Right hindlimb (tissue), 1 donor: ENCODE measurements around the gene FGF21.

Source experiments
- DNase-seq: peaks from one replicate; pipeline ENCODE4 v3.0.0-alpha.2; 2018

FGF21 gene

DNA sequence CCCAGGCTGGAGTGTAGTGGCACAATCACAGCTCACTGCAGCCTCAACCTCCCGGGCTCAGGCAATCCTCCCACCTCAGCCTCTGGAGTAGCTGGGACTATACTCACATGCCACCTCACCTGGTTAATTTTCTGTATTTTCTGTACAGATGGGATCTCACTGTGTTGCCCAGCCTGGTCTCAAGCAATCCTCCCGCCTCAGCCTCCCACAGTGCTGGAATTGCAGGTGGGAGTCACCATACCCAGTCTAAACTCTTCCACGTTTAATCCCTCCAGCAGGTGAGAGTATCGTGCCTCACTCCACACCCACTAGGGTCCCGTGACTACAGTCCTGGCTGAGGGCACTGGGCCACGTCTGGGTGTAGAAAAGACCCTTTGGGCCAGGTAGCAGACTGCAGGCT is 39.0 kb downstream of the FGF21 start:
- DNase-seq, result no peak

DNA sequence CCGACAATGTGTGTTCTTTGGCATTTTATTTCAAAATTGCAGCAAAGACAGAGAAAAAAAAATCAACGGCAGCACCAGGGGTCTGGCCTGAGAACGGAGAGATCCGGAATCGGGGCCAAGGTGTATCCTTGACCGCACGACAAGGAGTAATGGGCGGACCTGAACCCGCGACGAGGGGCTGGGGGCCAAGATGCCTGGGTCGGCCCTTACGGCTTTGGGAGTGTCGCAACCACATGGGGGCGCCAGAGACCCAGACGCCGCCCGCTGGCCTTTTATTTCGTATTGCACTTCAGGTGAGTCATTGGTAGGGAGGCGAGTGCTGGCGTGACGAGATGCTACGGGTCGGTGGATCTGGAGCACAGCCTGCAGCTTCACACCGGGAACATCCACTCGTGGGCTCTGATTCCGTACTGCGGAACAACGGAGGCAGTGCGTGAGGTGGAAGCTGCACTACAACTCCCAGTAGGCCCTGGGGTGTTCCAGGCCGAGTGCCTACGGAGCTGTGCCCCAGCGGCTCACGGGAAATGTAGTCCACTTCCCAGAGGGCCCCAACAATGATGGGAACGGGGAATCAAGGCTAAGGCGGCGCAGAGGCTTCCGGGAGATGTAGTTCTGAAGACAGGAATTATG is 39.8 kb downstream of the FGF21 start:
- DNase-seq, result peak; percentile 97

DNA sequence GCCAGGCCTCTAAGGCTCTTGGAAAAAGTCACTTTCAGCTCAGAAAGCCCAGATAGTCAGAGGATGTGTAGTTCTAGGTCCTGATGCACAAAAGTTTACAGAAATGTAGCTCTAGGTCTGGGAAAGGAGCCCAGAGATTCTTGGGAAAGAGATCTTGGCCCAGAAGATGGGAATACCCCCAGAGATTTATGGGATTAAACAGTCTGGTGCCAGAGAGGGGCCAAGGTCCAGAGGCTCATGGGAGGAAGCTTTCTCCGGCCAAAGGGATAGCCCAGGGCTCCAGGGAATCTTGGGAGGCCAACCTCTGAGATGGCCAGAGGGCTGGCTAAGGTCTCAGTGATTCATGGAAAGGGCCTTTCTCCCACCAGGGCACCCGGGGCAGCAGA is 40.4 kb downstream of the FGF21 start:
- no peak for DNase-seq

DNA sequence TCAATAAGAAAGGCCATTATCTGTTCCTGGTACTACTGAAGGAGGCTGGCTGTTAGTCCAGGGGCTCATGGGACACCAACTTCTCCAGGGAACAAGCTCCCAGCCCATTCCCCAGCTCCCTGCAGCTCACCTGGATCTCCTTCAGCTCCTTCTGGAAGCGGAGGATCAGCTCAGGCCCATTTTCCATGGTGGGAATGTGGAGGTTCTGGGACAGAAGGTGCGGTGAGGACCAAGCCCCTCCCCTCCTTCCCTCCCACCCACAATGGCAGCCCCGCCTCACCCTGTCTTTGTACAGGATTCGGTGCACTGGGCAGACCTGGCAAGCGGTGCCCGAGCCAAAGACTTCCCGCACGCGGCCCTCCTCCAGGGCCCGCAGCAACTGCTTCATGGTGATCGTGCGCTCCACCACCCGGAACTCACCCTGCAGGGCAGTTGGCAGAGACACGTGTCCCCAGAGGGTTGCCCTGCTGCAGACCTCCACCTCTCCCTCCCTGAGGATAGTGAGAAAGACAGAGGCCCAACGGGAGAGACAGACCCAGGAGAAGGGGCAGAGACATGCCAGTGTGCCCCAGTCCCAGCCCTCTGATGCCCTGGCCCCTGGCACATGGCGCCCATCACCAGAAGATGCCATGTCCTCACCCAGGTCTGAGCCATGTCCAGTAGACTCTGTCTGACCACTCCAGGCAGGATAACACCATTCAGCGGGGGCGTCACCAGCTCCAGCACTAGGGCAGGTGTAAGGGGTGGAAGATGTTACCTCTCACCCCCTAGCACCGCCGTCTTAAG is 41.2 kb downstream of the FGF21 start:
- peak; percentile 21 for DNase-seq

DNA sequence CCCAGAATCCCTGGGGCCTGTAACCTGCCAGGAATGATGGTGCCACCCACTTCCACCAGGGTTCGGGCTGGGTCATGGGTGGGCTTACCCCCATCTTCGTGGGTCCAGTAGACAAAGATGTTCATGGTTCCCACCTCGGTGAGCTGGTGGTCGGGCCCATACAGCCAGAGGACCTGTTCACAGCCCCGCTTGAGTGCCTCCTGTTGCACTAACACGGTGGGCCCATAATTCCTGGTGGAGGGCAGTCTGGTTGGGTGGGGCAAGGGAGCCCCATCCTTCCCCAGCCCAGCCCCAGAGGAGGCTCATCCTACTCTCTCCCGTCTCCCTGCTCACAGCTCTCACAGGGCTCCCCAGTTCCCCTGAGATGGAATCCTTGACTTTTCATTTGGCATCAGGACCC is 41.8 kb downstream of the FGF21 start:
- no peak for DNase-seq

DNA sequence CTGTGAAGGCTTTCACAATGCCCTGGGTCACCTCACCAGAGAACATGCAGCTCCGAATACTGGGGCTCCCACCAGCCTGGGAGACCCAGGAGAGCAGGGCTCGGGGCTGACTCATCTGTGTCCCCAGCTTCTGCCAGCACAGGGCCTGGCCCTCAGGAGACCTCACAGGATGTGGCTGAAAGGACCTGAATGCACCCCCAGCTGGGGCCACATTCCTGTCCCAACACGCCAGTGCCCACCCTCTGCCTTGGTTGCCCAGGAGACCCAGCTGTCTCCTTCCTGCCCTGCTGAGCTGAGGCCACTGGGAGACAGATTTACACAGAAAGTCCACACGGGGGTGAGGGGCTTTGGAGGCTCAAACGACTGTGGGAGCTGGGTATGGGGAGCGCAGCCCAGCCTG is 43.6 kb downstream of the FGF21 start:
- DNase-seq, result no peak

DNA sequence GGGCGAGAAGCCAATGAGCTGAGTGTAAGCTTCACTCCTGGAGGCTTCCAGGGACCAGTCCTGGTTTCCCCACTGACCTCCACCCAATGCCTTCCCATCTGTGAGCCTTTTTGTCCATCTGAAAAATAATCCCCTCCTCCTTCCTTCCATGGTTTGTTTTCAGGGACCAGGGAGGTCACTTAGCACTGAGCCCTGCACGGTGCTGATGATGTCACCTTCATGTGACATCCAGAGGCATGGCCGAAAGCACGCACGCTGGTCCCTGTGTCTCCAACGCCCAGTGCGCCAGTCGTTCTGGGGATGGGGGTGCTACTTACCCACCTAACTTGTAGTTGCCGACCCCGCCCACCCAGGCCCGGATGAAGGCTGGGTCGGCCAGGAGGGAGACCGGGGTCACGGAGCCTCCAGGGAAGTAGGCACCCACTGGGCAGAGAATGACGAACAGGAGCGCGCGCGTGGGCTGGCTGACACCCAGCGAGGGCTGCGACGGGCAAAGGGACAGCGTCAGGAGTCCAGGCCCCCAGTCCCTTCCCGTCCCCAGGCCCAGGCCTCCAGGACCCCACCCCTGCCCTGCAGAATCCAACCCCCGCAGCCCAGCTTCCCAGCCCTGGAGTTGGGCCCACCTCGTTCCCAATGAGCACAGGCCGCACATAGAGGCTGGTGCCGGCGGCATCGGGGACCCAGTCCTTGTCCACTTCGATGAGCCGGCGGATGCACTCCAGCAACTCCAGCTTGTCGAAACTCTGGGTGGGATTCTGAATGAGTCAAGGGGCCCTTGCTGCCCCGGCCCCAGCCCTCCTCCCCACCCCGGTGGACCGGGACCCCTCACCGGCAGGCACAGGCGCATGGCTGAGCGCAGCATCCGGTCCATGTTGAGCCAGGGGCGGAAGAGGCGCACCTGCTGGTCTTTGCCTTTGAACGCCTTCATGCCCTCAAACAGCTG is 44.3 kb downstream of the FGF21 start:
- DNase-seq, result peak; percentile 18

DNA sequence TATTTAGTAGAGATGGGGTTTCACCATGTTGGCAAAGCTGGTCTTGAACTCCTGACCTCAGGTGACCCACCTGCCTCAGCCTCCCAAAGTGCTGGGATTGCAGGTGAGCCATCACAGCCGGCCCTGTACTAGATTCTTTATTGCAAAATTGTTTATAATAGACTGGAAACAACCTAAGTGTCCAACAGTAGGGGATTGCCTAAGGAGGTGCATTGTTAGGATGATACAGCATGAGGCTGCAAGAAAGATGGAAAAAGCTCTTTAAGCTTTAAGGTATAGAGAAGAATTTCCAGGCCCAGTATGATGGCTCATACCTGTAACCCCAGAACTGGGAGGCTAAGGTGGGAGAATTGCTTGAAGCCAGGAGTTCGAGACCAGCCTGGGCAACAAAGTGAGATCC is 47.3 kb downstream of the FGF21 start:
- DNase-seq, result no peak

DNA sequence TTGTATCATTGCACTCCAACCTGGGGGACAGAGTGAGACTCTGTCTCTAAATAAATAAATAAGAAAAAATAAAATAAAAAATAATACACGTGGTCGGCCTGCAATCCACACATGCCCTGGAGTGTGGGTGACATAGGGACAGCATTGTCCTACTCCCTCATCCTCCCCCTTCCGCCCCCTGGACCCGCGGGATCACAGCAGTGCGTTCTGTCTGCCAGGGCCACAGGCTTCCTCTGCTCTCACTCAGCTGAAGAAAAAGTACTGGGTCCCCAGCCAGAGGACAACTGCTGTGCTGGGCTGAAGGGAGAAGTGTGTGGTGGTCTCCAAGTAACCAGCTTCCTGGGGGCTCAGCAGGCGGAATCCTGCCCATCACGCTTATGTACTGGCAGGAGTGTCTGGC is 49.2 kb downstream of the FGF21 start:
- no peak for DNase-seq

DNA sequence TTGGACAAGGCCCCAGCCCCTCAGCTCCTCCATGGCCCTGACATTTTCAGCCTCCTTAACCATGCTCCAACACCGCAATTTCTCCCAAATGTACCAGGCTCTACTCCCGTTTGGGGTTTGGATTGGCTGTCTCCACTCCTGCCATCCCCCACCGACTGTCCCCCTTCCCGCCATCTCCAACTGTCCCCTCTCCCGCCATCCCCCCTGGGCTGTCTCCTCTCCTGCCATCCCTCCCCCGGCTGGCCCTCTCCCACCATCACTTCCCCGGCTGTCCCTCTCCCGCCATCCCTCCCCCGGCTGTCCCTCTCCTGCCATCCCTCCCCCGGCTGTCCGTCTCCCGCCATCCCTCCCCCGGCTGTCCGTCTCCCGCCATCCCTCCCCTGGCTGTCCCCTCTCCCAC is 50.1 kb downstream of the FGF21 start:
- DNase-seq, result no peak

DNA sequence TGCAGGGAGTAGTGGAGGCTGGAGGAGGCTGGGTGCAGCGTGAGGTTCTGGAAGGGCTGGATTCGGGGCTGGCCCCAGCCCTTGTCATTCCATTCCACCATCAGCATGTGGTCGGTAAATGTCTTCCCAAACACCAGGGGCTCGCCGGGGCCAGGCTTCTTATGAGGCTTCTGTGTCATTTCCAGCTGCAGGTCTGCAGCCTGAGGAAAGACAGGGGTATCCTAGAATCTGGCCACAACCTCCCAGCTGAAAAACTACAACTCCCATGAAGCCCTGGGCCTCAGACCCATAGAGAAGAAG is 51.1 kb downstream of the FGF21 start:
- DNase-seq, result peak; percentile 72

DNA sequence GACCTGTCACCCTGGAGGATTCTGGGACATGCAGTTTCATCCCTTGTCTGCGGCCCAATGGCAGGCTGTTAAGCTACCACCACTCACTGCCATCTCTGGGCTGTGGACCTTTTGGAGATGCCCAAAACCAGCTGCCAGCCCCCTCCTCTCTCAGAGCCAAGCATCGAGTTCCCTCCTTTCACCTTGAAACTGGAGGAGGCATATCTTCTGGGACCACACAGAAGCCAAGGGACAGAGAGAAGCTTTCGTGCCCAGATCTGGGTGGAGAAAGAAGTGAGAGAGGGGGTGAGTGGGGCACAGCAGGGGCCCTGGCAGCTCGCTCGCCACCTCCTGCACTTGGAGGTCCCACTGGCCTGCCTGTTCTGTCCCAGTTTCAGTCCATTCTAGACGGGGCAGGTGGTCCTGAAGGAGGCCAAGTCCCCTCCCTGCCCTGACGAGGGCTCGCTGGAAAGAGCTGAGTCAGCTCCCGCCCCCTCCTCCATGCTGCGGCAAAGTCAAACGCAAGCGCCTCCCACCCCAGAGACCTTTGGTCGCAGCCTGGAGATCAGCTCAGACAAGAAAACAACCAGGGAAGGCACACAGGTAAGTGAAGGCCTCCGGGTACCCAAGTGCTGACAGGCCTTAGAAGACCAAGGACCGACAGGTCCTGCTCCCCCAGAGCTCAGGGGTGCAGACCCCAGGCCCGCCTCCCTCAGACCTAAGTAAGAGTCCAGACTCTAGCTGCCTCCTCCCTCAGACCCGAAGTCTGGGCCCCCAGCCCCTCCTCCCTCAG is 51.7 kb downstream of the FGF21 start:
- peak; percentile 31 for DNase-seq

DNA sequence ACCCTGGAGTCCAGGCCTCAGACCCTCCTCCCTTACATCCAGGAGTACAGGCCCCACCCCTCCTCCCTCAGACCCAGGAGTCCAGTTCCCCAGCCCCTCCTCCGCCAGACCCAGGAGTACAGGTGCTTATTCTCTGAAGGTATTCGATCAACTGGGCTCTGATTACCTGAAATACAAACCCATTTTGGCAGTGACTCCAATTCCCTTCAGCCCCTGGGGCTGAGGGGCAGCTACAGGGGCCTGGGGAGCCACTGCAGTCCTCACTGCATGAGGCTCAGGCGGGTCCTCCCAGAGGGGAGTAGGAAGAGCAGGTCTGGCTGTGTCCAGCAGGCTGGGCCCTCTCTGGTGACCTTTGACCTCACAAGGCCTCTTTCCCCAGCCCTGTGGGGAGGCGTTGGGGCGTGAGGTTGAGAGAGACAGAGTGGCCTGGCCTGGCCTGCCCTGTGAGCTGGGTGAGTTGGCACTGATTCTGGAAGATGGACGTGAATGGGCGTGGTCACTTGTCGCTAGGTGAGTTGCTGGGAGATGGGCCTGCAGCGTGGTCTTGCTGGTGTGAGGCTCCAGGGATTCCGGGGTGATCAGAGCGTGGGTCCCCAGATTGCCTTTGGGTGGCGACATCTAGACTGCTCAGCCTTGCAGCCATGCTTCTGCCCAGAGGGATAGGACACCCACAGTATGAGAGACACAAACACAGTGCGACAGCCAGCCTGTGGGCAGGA is 52.4 kb downstream of the FGF21 start:
- no peak for DNase-seq
